Activated CD8-positive, alpha-beta memory T cell treated with anti-CD3 and anti-CD28 coated beads for 1 hour (primary cell): ENCODE results near the gene UGGT2.
"Not testable (repeated sequence)": the region's sequence is repeated elsewhere in the genome, so short reads cannot be mapped to it uniquely, and the experiment has no call there.

Experiments used
- DNase-seq, 2 donors: peaks; one replicate each; pipeline ENCODE4 v3.0.0-alpha.2; 2020; ENCODE audit warnings: low read depth in 1 of 2; ENCODE audit errors: extremely low read depth in 1 of 2

Gene UGGT2

GRCh38 chr13:95906999-95907398 is 146.2 kb downstream of the UGGT2 start:
- no peak for DNase-seq

GRCh38 chr13:95903569-95903968 is 149.6 kb downstream of the UGGT2 start:
- no peak for DNase-seq

- no peak for DNase-seq
These were observed 150.5 kb downstream of the UGGT2 start for GRCh38 chr13:95902741-95903140.

GRCh38 chr13:95898256-95898655 is 154.9 kb downstream of the UGGT2 start:
- DNase-seq, result no peak

GRCh38 chr13:95896301-95896700 is 156.9 kb downstream of the UGGT2 start:
- no peak for DNase-seq

- no peak for DNase-seq
These were observed 159.3 kb downstream of the UGGT2 start for GRCh38 chr13:95893861-95894260.

GRCh38 chr13:95882121-95882520 is 171.1 kb downstream of the UGGT2 start:
- DNase-seq, result no peak

GRCh38 chr13:95880331-95880730 is 172.9 kb downstream of the UGGT2 start:
- DNase-seq, result no peak

- DNase-seq, result no peak
These were observed 178.9 kb downstream of the UGGT2 start for GRCh38 chr13:95874286-95874685.

- no peak for DNase-seq
These were observed 182.8 kb downstream of the UGGT2 start for GRCh38 chr13:95870421-95870820.

- DNase-seq, result no peak
These were observed 188.1 kb downstream of the UGGT2 start for GRCh38 chr13:95865080-95865615.

GRCh38 chr13:95862408-95862807 is 190.8 kb downstream of the UGGT2 start:
- DNase-seq, result no peak

- no peak for DNase-seq
These were observed 191.9 kb downstream of the UGGT2 start for GRCh38 chr13:95861296-95861695.

GRCh38 chr13:95858286-95859075 is 194.7 kb downstream of the UGGT2 start:
- no peak for DNase-seq

- not testable (repeated sequence) for DNase-seq
These were observed 207.5 kb downstream of the UGGT2 start for GRCh38 chr13:95845656-95846055.

GRCh38 chr13:95842898-95843297 is 210.3 kb downstream of the UGGT2 start:
- DNase-seq, result no peak

GRCh38 chr13:95841894-95842293 is 211.3 kb downstream of the UGGT2 start:
- DNase-seq, result no peak

GRCh38 chr13:95834134-95834765 is 219.0 kb downstream of the UGGT2 start:
- peak; percentile 14 to 35 for DNase-seq

GRCh38 chr13:95833719-95834118 is 219.5 kb downstream of the UGGT2 start:
- DNase-seq, result no peak

GRCh38 chr13:95833126-95833525 is 220.1 kb downstream of the UGGT2 start:
- no peak for DNase-seq

- DNase-seq, result no peak
These were observed 230.9 kb downstream of the UGGT2 start for GRCh38 chr13:95822303-95822702.

- no peak for DNase-seq
These were observed 238.7 kb downstream of the UGGT2 start for GRCh38 chr13:95814495-95814894.
